Endothelial cell of umbilical vein (primary cell): ENCODE measurements around the gene GATA2. TPM values are rescaled to one million over a fixed set of nuclear protein-coding genes. Genes with fewer than 3 reads are reported as not detected.

ENCODE experiments used
- BruUV-seq: library from RNA; stranded (reverse); fragments of 400-500 nt; replicated peaks from 2 replicates; lab custom pipeline; 2021; lab: Mats Ljungman, UMichigan
- CTCF ChIA-PET: fragments of 300-600, 350-600 bp; sonication (Branson Sonifier 250); formaldehyde crosslinking; loops from one replicate; lab custom pipeline; 2021; ENCODE audit warnings: antibody characterized with exemption, inconsistent platforms; lab: Charles Lee
- POLR2A ChIA-PET: fragments of 300-600, 350-600 bp; sonication (Branson Sonifier 250); formaldehyde crosslinking; loops from one replicate; lab custom pipeline; 2021; ENCODE audit warnings: antibody characterized with exemption, inconsistent platforms; lab: Charles Lee
- DNase-seq: peaks from one replicate; pipeline ENCODE4 v3.0.0-alpha.2; 2011; ENCODE audit warnings: low read depth, low spot score
- FAIRE-seq: peaks from 2 replicates; lab custom pipeline; 2011; peaks lifted over from hg19 to GRCh38; lab: Jason Lieb, UNC
- H2AFZ ChIP-seq: 2 replicates; pipeline ENCODE4 v1.6.0; 2012; ENCODE audit warnings: low read depth, low read length, control low read depth, inconsistent platforms
- H3K27ac ChIP-seq: 2 replicates; pipeline ENCODE4 v1.5.1; 2011; ENCODE audit warnings: low read depth, mild to moderate bottlenecking, control low read depth, low read length, moderate library complexity; ENCODE audit not compliant: insufficient read depth
- H3K27me3 ChIP-seq, 2 experiments: 2 replicates each; pipeline versions ENCODE4 v1.6.0 to v1.6.1; 2011; ENCODE audit warnings: low read length in 2 of 2, mixed read lengths in 1 of 2; ENCODE audit not compliant: control insufficient read depth in 2 of 2, insufficient read depth in 2 of 2
- H3K36me3 ChIP-seq, 2 experiments: 2 replicates in 1 of 2; 3 replicates in 1 of 2; pipeline ENCODE4 v1.5.1; 2011; ENCODE audit warnings: low read length in 2 of 2, mild to moderate bottlenecking in 1 of 2, moderate library complexity in 1 of 2; ENCODE audit not compliant: control insufficient read depth in 2 of 2, insufficient read depth in 2 of 2; ENCODE audit errors: extremely low read depth in 1 of 2
- H3K4me1 ChIP-seq: 3 replicates; pipeline ENCODE4 v1.5.1; 2011; ENCODE audit warnings: mild to moderate bottlenecking, low read length; ENCODE audit not compliant: control insufficient read depth, insufficient read depth; ENCODE audit errors: extremely low read depth
- H3K4me2 ChIP-seq: 2 replicates; pipeline ENCODE4 v1.6.1; 2011; ENCODE audit warnings: low read length, control low read depth, mixed read lengths; ENCODE audit not compliant: insufficient read depth
- H3K4me3 ChIP-seq, 3 experiments: fragments of 200-600 bp in 1 of 3; sonication (generic), shearing (Covaris generic) in 1 of 3; replicated peaks in 1 of 3; 2 replicates each; pipeline ENCODE4 v1.5.1; 2011 to 2016; ENCODE audit warnings: control low read depth in 3 of 3, low read length in 3 of 3, mild to moderate bottlenecking in 2 of 3, inconsistent platforms in 1 of 3, low read depth in 1 of 3, moderate library complexity in 1 of 3; ENCODE audit not compliant: insufficient read depth in 1 of 3
- H3K79me2 ChIP-seq: 2 replicates; pipeline ENCODE4 v1.6.0; 2012; ENCODE audit warnings: low read length, inconsistent platforms; ENCODE audit not compliant: control insufficient read depth, insufficient read depth
- H3K9ac ChIP-seq: replicated peaks from 2 replicates; pipeline ENCODE3; 2011; ENCODE audit warnings: low read length, control low read depth; ENCODE audit not compliant: insufficient read depth; ENCODE audit errors: extremely low read depth
- H3K9me1 ChIP-seq: replicated peaks from 3 replicates; pipeline ENCODE4 v1.6.0; 2011; ENCODE audit warnings: mild to moderate bottlenecking, low read length; ENCODE audit not compliant: control insufficient read depth, insufficient read depth; ENCODE audit errors: extremely low read depth
- H3K9me3 ChIP-seq: replicated peaks from 2 replicates; pipeline ENCODE4 v1.5.1; 2012; ENCODE audit warnings: low read length, inconsistent platforms; ENCODE audit not compliant: control insufficient read depth, insufficient read depth
- H4K20me1 ChIP-seq: replicated peaks from 2 replicates; pipeline ENCODE3; 2011; ENCODE audit warnings: mild to moderate bottlenecking, low read length; ENCODE audit not compliant: control insufficient read depth, insufficient read depth; ENCODE audit errors: extremely low read depth
- EZH2 ChIP-seq: IDR thresholded peaks from 2 replicates; pipeline ENCODE4 v1.6.1; 2012; ENCODE audit warnings: borderline replicate concordance, low read depth, mild to moderate bottlenecking, moderate library complexity, low read length, inconsistent platforms; ENCODE audit not compliant: severe bottlenecking
- FOS ChIP-seq: IDR thresholded peaks from 2 replicates; pipeline ENCODE4 v1.6.1; 2011; ENCODE audit warnings: mild to moderate bottlenecking, low read length, moderate library complexity, borderline replicate concordance; ENCODE audit not compliant: insufficient read depth
- GATA2 ChIP-seq: IDR thresholded peaks from 2 replicates; pipeline ENCODE4 v1.7.0; 2011; ENCODE audit warnings: low read depth, mild to moderate bottlenecking, moderate library complexity, mixed read lengths, low read length; ENCODE audit not compliant: insufficient read length, insufficient read depth
- JUN ChIP-seq: IDR thresholded peaks from 2 replicates; pipeline ENCODE4 v1.6.1; 2011; ENCODE audit warnings: borderline replicate concordance, low read depth; ENCODE audit not compliant: insufficient read length, insufficient read depth
- MAX ChIP-seq: IDR thresholded peaks from 2 replicates; pipeline ENCODE4 v1.6.1; 2011; ENCODE audit not compliant: insufficient read depth, insufficient read length
- MYC ChIP-seq: IDR thresholded peaks from one replicate; pipeline ENCODE4 v1.6.1; 2011; ENCODE audit warnings: mild to moderate bottlenecking, low read depth, low read length
- POLR2A ChIP-seq: IDR thresholded peaks from 2 replicates; pipeline ENCODE4 v1.6.1; 2012; ENCODE audit warnings: low read depth, mild to moderate bottlenecking, control low read depth, low read length
- POLR2AphosphoS5 ChIP-seq: IDR thresholded peaks from 2 replicates; pipeline ENCODE4 v1.6.1; 2012; ENCODE audit warnings: low read depth, mild to moderate bottlenecking, control low read depth, low read length, moderate library complexity; ENCODE audit not compliant: insufficient read depth
- dilution Hi-C: fragments of 300-500 bp; cut with MboI; formaldehyde crosslinking; loops from one replicate; pipeline ENCODE4 v1.15.0; 2019; ENCODE audit warnings: low sequenced_read_pairs; ENCODE audit not compliant: extremely low pct_ligation_motif_present
- intact Hi-C: fragments of 100-400 bp; cut with micrococcal nuclease; formaldehyde crosslinking; loops from one replicate; pipeline ENCODE4 v1.10.0; 2022
- polyA plus RNA-seq, 4 experiments: library from polyadenylated mRNA; depleted of rRNA in 3 of 4; stranded (reverse) in 3 of 4; unstranded in 1 of 4; fragments of >200 nt; gene quantifications; 2 replicates each; pipeline versions ENCODE4 v1.2.1 to v1.2.3, GENCODE V29; 2011 to 2012; ENCODE audit warnings: missing spikeins in 1 of 4
- total RNA-seq: library from RNA; stranded (reverse); gene quantifications from 2 replicates; pipeline ENCODE4 v1.2.3, GENCODE V29; 2021
- TF ChIP-seq, protein P1 (sequence below), 2 donors: IDR thresholded peaks; 1 replicate in 1 of 2; 2 replicates in 1 of 2; pipeline ENCODE4 v1.5.1; 2011; ENCODE audit warnings: low read length in 2 of 2, mild to moderate bottlenecking in 2 of 2, moderate library complexity in 2 of 2, control low read depth in 1 of 2, inconsistent platforms in 1 of 2, low read depth in 1 of 2; ENCODE audit not compliant: insufficient read depth in 1 of 2; ENCODE audit errors: extremely low read depth in 1 of 2

Gene GATA2
- total and polyA plus RNA-seq, 2 donors (not counting 3 experiments of a cell fraction or from before 2014, with no cell fraction given) = 28.8 to 62.2 TPM

- TF ChIP-seq GATA2 (no peak), FOS (no peak), MAX (no peak), POLR2AphosphoS5 (no peak), EZH2 (no peak), POLR2A (no peak), JUN (no peak), MYC (no peak)
- TF ChIP-seq, protein P1, sequence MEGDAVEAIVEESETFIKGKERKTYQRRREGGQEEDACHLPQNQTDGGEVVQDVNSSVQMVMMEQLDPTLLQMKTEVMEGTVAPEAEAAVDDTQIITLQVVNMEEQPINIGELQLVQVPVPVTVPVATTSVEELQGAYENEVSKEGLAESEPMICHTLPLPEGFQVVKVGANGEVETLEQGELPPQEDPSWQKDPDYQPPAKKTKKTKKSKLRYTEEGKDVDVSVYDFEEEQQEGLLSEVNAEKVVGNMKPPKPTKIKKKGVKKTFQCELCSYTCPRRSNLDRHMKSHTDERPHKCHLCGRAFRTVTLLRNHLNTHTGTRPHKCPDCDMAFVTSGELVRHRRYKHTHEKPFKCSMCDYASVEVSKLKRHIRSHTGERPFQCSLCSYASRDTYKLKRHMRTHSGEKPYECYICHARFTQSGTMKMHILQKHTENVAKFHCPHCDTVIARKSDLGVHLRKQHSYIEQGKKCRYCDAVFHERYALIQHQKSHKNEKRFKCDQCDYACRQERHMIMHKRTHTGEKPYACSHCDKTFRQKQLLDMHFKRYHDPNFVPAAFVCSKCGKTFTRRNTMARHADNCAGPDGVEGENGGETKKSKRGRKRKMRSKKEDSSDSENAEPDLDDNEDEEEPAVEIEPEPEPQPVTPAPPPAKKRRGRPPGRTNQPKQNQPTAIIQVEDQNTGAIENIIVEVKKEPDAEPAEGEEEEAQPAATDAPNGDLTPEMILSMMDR (IDR thresholded peaks at IDR 0.05; ENCODE audit: extremely low read depth in 1 of 2, insufficient read depth in 1 of 2, low read depth in 1 of 2, low read length in 2 of 2) = no peak
- Histone ChIP-seq H3K27me3 (peaks cover 0 to 11% of the 10 kb centered on the region in 2 experiments), H3K9me1 (no peaks in the 10 kb centered on the region), H3K4me3 (no peak overlapping the region), H3K36me3 (no peaks in the 10 kb centered on the region), H3K4me2 (no peak overlapping the region), H4K20me1 (no peaks in the 10 kb centered on the region), H3K27ac (no peak overlapping the region), H3K79me2 (no peaks in the 10 kb centered on the region), H2AFZ (no peak overlapping the region), H3K4me1 (no peaks in the 10 kb centered on the region), H3K9me3 (no peaks in the 10 kb centered on the region), H3K9ac (no peak overlapping the region)
- dilution Hi-C loops (no loop called here), intact Hi-C loops (no loop called here)
- POLR2A ChIA-PET = no interaction called here
- no TSS peak for BruUV-seq
- DNase-seq = no peak
- no peak for FAIRE-seq
- CTCF ChIA-PET = no interaction called here
Measured at GRCh38 chr3:128472449-128473179, 20.4 kb downstream of the GATA2 start.
